Mucosa of stomach (tissue), 1 donor: ENCODE data around the gene NMB.

Experiments used
- H3K27me3 ChIP-seq: one replicate; pipeline ENCODE4 v1.7.0; 2013; ENCODE audit warnings: mild to moderate bottlenecking, low read length; ENCODE audit not compliant: control insufficient read depth, insufficient read depth
- H3K36me3 ChIP-seq: one replicate; pipeline ENCODE4 v1.7.0; 2013; ENCODE audit warnings: low read length; ENCODE audit not compliant: control insufficient read depth, insufficient read depth
- H3K4me1 ChIP-seq: one replicate; pipeline ENCODE4 v1.7.0; 2013; ENCODE audit warnings: mild to moderate bottlenecking, low read length; ENCODE audit not compliant: control insufficient read depth, insufficient read depth
- H3K4me3 ChIP-seq: one replicate; pipeline ENCODE4 v1.7.0; 2013; ENCODE audit warnings: low read length
- H3K9ac ChIP-seq: one replicate; pipeline ENCODE4 v1.7.0; 2013; ENCODE audit warnings: mild to moderate bottlenecking, low read length, moderate library complexity
- H3K9me3 ChIP-seq: one replicate; pipeline ENCODE4 v1.7.0; 2013; ENCODE audit warnings: mild to moderate bottlenecking, low read length, moderate library complexity; ENCODE audit not compliant: control insufficient read depth
- donor health status: Pancreatic carcinoma.

NMB gene

DNA sequence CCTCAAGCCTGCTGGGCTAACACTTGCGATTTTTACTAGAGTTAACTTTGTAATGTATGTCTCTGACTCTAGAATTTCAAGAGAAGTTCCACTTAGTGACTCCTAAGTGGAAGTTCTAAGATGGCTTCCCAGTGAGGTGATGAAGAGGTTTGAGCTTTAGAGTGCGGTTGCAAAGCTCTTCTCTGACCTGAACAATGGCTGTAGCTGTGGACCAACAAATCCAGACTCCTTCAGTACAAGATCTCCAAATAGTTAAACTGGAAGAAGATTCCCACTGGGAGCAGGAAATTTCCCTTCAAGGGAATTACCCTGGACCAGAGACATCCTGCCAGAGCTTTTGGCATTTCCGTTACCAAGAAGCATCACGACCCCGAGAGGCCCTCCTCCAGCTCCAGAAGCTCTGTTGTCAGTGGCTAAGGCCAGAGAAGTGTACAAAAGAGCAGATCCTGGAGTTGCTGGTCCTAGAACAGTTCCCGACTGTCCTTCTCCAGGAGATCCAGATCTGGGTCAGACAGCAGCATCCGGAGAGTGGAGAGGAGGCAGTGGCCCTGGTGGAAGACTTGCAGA is 26.2 kb downstream of the NMB start:
- H3K4me3 ChIP-seq = peak overlapping the region; percentile 88
- no peaks in the 10 kb centered on the region for H3K27me3 ChIP-seq
- H3K4me1 ChIP-seq = peaks cover 23% of the 10 kb centered on the region
- no peaks in the 10 kb centered on the region for H3K36me3 ChIP-seq
- no peaks in the 10 kb centered on the region for H3K9me3 ChIP-seq
- peak overlapping the region; percentile 79 for H3K9ac ChIP-seq

DNA sequence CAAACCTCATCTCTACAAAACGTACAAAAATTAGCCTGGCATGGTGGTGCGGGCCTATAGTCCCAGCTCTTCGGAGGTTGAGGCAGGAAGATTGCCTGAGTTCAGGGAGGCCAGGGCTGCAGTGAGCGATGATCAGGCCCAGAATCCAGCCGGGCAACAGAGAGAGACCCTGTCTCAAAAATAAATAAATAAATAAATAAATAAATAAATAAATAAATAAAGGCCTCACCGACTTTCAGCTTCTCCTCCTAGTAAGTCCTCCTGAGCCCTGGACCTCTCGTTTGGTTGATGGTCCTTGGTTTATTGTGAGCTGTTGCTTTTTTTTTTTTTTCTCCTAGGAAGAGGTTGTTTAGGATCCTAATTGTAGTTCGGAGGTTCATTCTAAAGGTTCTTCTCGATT is 29.0 kb downstream of the NMB start:
- H3K4me1 ChIP-seq = peaks cover 23% of the 10 kb centered on the region
- H3K9ac ChIP-seq = no peak overlapping the region

GRCh38 chr15:84625123-84625522 is 32.9 kb downstream of the NMB start:
- H3K36me3 ChIP-seq = peaks cover 5% of the 10 kb centered on the region
- H3K9ac ChIP-seq = no peak overlapping the region
- peaks cover 17% of the 10 kb centered on the region for H3K9me3 ChIP-seq
- H3K4me1 ChIP-seq = no peaks in the 10 kb centered on the region
- no peak overlapping the region for H3K4me3 ChIP-seq
- H3K27me3 ChIP-seq = no peaks in the 10 kb centered on the region

More for the DNA sequence above, 29.0 kb downstream of the NMB start:
- no peak overlapping the region for H3K4me3 ChIP-seq
- H3K27me3 ChIP-seq = no peaks in the 10 kb centered on the region
- H3K36me3 ChIP-seq = no peaks in the 10 kb centered on the region
- no peaks in the 10 kb centered on the region for H3K9me3 ChIP-seq

DNA sequence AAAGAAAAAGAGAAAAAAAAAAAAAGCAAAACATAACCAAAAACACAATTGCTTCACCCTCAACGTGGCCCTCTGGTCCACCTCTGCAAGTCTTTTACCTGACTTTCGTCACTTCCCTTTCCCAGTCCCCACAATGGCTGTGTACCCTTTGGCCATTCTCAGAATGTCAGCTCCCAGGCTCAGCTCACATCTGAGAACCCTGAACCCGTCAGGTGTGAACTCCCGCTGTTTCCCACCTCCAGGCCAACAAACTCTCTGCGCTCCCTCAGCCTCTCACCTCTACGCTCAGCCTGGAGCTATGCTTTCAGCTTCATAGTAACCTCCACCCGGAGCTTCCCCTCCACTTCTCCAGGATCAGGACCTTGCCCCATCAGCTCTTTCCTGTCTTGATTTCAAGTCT is 33.6 kb downstream of the NMB start:
- H3K36me3 ChIP-seq = peaks cover 5% of the 10 kb centered on the region
- H3K27me3 ChIP-seq = no peaks in the 10 kb centered on the region
- H3K9ac ChIP-seq = no peak overlapping the region
- H3K9me3 ChIP-seq = peaks cover 17% of the 10 kb centered on the region
- H3K4me1 ChIP-seq = no peaks in the 10 kb centered on the region
- H3K4me3 ChIP-seq = no peak overlapping the region

DNA sequence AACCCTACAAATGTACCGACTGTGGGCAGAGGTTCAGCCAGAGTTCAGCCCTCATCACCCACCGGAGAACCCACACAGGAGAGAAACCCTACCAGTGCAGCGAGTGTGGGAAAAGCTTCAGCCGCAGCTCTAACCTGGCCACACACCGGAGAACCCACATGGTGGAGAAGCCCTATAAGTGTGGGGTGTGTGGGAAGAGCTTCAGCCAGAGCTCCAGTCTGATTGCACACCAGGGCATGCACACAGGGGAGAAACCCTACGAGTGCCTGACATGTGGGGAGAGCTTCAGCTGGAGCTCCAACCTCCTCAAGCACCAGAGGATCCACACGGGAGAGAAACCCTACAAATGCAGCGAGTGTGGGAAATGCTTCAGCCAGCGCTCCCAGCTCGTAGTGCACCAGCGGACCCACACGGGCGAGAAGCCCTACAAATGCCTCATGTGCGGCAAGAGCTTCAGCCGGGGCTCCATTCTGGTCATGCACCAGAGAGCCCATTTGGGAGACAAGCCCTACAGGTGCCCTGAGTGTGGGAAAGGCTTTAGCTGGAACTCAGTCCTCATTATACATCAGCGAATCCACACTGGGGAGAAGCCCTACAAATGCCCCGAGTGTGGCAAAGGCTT is 36.5 kb downstream of the NMB start:
- no peaks in the 10 kb centered on the region for H3K27me3 ChIP-seq
- H3K4me3 ChIP-seq = no peak overlapping the region
- H3K36me3 ChIP-seq = peaks cover 5% of the 10 kb centered on the region
- peaks cover 4% of the 10 kb centered on the region for H3K4me1 ChIP-seq
- peaks cover 17% of the 10 kb centered on the region for H3K9me3 ChIP-seq
- H3K9ac ChIP-seq = no peak overlapping the region

DNA sequence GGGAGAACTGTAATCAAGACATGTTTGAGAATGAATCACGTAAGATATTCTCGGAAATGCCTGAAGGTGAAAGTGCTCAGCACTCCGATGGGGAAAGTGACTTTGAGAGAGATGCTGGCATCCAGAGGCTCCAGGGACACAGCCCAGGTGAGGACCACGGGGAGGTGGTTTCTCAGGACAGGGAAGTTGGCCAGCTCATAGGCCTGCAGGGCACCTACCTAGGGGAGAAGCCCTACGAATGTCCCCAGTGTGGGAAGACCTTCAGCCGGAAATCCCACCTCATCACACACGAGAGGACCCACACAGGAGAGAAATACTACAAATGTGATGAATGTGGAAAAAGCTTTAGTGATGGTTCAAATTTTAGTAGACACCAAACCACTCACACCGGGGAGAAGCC is 37.4 kb downstream of the NMB start:
- Histone ChIP-seq H3K4me1 (peaks cover 4% of the 10 kb centered on the region), H3K36me3 (peaks cover 5% of the 10 kb centered on the region), H3K27me3 (no peaks in the 10 kb centered on the region), H3K4me3 (no peak overlapping the region), H3K9me3 (peaks cover 17% of the 10 kb centered on the region), H3K9ac (no peak overlapping the region)

DNA sequence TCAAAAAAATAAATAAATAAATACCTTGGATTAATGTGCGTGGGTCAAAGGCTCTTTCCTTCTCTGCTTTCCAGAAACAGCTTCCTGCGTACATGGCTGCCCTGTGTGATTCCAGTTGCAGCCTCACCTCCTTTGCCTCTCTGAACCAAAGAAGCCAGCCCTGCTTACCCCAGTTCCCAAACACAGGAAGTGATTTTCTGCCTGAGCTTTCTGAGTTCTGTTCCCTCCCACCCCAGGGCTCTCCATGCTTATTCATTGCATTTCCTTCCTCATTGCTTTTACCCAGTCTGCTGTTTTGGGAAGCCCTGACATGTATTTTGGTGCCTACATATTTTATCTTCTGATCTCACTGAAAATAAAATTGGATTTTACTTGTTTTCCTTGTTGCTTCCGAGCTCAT is 41.8 kb downstream of the NMB start:
- H3K4me3 ChIP-seq = no peak overlapping the region
- peaks cover 7% of the 10 kb centered on the region for H3K9me3 ChIP-seq
- no peaks in the 10 kb centered on the region for H3K27me3 ChIP-seq
- no peak overlapping the region for H3K9ac ChIP-seq
- peaks cover 4% of the 10 kb centered on the region for H3K4me1 ChIP-seq
- peaks cover 5% of the 10 kb centered on the region for H3K36me3 ChIP-seq

DNA sequence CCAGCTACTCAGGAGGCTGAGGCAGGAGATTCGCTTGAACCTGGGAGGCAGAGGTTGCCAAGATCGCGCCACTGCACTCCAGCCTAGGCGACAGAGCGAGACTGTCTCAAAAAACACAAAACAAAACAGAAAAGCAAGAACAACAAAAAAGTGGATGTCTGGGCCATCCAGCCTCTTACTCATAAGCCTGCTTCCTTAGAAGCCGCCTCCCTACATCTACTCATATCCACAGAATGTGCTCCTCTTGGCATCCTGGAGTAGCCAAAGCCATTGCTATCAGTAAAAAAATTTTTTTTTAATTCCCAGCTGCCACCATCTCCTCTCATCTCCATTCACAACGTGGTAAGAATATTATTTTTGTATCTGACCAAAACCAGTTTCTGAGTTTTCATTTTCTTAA is 46.4 kb downstream of the NMB start:
- Histone ChIP-seq H3K4me1 (peaks cover 13% of the 10 kb centered on the region), H3K9me3 (no peaks in the 10 kb centered on the region), H3K4me3 (no peak overlapping the region), H3K36me3 (no peaks in the 10 kb centered on the region), H3K27me3 (no peaks in the 10 kb centered on the region), H3K9ac (no peak overlapping the region)

GRCh38 chr15:84609818-84610525 is 48.0 kb downstream of the NMB start:
- no peak overlapping the region for H3K9ac ChIP-seq
- no peaks in the 10 kb centered on the region for H3K36me3 ChIP-seq
- H3K4me3 ChIP-seq = no peak overlapping the region
- no peaks in the 10 kb centered on the region for H3K27me3 ChIP-seq
- H3K4me1 ChIP-seq = peaks cover 27% of the 10 kb centered on the region
- H3K9me3 ChIP-seq = no peaks in the 10 kb centered on the region

DNA sequence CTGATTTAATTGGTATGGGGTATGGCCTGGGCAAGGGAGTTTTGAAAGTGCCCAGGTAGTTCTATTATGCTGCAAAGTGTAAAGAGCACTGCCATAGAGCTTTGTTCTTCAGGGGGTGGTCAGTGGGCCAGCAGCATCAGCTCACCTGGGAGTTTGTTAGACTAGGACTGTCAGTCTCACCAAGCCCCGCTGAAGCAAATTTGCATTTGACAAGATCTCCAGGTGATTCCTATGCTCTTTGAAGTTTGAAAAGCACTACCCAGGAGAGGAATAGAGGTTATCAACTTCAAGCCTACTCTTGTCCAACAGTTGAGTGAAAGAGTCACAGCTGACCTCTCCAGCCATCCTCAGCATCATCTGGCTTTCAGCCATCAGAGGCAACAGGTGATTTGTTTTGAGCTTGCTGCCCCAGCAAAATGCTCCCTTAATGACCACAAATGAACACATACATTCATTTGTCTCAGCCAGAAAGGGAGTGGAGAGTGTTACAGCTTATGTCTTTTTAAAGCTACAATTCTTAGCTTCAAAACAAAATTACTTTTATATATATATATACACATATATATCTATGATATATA is 49.2 kb downstream of the NMB start:
- no peaks in the 10 kb centered on the region for H3K27me3 ChIP-seq
- H3K36me3 ChIP-seq = no peaks in the 10 kb centered on the region
- H3K9me3 ChIP-seq = no peaks in the 10 kb centered on the region
- H3K4me1 ChIP-seq = peaks cover 27% of the 10 kb centered on the region
- H3K4me3 ChIP-seq = no peak overlapping the region
- no peak overlapping the region for H3K9ac ChIP-seq

GRCh38 chr15:84606653-84607120 is 51.3 kb downstream of the NMB start:
- peaks cover 30% of the 10 kb centered on the region for H3K4me1 ChIP-seq
- H3K36me3 ChIP-seq = no peaks in the 10 kb centered on the region
- peak overlapping the region; percentile 56 for H3K9ac ChIP-seq
- no peak overlapping the region for H3K4me3 ChIP-seq
- H3K9me3 ChIP-seq = no peaks in the 10 kb centered on the region
- no peaks in the 10 kb centered on the region for H3K27me3 ChIP-seq

- H3K27me3 ChIP-seq = no peaks in the 10 kb centered on the region
- H3K9me3 ChIP-seq = no peaks in the 10 kb centered on the region
- no peak overlapping the region for H3K4me3 ChIP-seq
- peaks cover 37% of the 10 kb centered on the region for H3K4me1 ChIP-seq
- H3K36me3 ChIP-seq = no peaks in the 10 kb centered on the region
- no peak overlapping the region for H3K9ac ChIP-seq
Measured at GRCh38 chr15:84605554-84605882, 52.5 kb downstream of the NMB start.
